Effector memory CD8-positive, alpha-beta T cell (primary cell): ENCODE results near the gene IL17B.

Experiments used
- ATAC-seq: fragments of 150-1000 bp; cut with Tn5 transposase; replicated peaks from 2 replicates; pipeline ENCODE4 v1.10.0; 2021; ENCODE audit warnings: mild to moderate bottlenecking, moderate library complexity
- DNase-seq, 3 experiments: peaks; one replicate each; pipeline ENCODE4 v3.0.0; 2021
- H3K27ac Mint-ChIP-seq, 2 donors: one replicate each; pipeline ENCODE4 v1.8.0; 2022; ENCODE audit warnings: mild to moderate bottlenecking in 2 of 2, mixed read lengths in 2 of 2, moderate library complexity in 2 of 2
- H3K27me3 Mint-ChIP-seq, 2 donors: one replicate each; pipeline ENCODE4 v1.8.0; 2022; ENCODE audit warnings: mixed read lengths in 2 of 2
- H3K36me3 Mint-ChIP-seq: one replicate; pipeline ENCODE4 v1.8.0; 2022; ENCODE audit warnings: mild to moderate bottlenecking, moderate library complexity, mixed read lengths; ENCODE audit not compliant: insufficient read depth
- H3K4me1 Mint-ChIP-seq, 2 donors: one replicate each; pipeline ENCODE4 v1.8.0; 2022; ENCODE audit warnings: low read depth in 2 of 2, mixed read lengths in 2 of 2
- H3K4me3 Mint-ChIP-seq, 2 donors: one replicate each; pipeline ENCODE4 v1.8.0; 2022; ENCODE audit warnings: mild to moderate bottlenecking in 2 of 2, mixed read lengths in 2 of 2, moderate library complexity in 2 of 2
- H3K9me3 Mint-ChIP-seq, 2 donors: one replicate each; pipeline ENCODE4 v1.8.0; 2022; ENCODE audit warnings: mixed read lengths in 2 of 2

IL17B gene

GRCh38 chr5:149419859-149420544, 40.9 kb upstream of the IL17B start:
- DNase-seq (no peak), ATAC-seq (no peak)
- Mint-ChIP-seq H3K4me3 (no peak overlapping the region), H3K27me3 (peaks cover 0 to 48% of the 10 kb centered on the region in 2 donors), H3K4me1 (no peaks in the 10 kb centered on the region), H3K9me3 (no peaks in the 10 kb centered on the region), H3K27ac (no peak overlapping the region), H3K36me3 (no peaks in the 10 kb centered on the region)

DNA sequence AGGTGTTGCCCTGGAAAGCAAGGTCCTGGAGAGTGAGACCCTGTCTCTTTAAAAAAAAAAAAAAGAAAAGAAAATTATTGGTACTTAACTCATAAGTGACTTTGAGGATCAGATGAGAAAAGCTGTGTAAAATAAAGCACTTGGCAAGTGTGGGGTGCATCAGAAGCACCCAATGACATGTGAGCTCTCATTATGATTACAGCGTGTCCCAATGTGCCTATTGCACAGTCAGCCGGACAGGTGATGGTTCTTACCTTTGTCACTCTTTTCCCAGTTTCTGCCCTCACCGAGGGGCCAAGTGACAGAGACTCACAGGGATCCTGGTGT, 40.4 kb upstream of the IL17B start:
- Mint-ChIP-seq H3K36me3 (no peaks in the 10 kb centered on the region), H3K4me1 (no peaks in the 10 kb centered on the region), H3K27me3 (peaks cover 0 to 43% of the 10 kb centered on the region in 2 donors), H3K9me3 (no peaks in the 10 kb centered on the region), H3K27ac (no peak overlapping the region), H3K4me3 (no peak overlapping the region)
- no peak for DNase-seq
- ATAC-seq: no peak

GRCh38 chr5:149418910-149419531, 39.9 kb upstream of the IL17B start:
- Mint-ChIP-seq H3K36me3 (no peaks in the 10 kb centered on the region), H3K4me1 (no peaks in the 10 kb centered on the region), H3K27me3 (peaks cover 0 to 39% of the 10 kb centered on the region in 2 donors), H3K27ac (no peak overlapping the region), H3K4me3 (no peak overlapping the region), H3K9me3 (no peaks in the 10 kb centered on the region)
- no peak for ATAC-seq
- DNase-seq: no peak

- no peaks in the 10 kb centered on the region for H3K9me3 Mint-ChIP-seq
- DNase-seq: no peak
- no peak overlapping the region for H3K27ac Mint-ChIP-seq
- H3K36me3 Mint-ChIP-seq: no peaks in the 10 kb centered on the region
- H3K27me3 Mint-ChIP-seq: peaks cover 0 to 39% of the 10 kb centered on the region in 2 donors
- H3K4me1 Mint-ChIP-seq: no peaks in the 10 kb centered on the region
- no peak for ATAC-seq
- H3K4me3 Mint-ChIP-seq: no peak overlapping the region
Measured at GRCh38 chr5:149417711-149418368, 38.7 kb upstream of the IL17B start.

- no peaks in the 10 kb centered on the region for H3K4me1 Mint-ChIP-seq
- ATAC-seq (no peak), DNase-seq (no peak)
- H3K27ac Mint-ChIP-seq: no peak overlapping the region
- H3K36me3 Mint-ChIP-seq: no peaks in the 10 kb centered on the region
- no peaks in the 10 kb centered on the region for H3K9me3 Mint-ChIP-seq
- H3K27me3 Mint-ChIP-seq: peaks cover 0 to 36% of the 10 kb centered on the region in 2 donors
- H3K4me3 Mint-ChIP-seq: no peak overlapping the region
Measured at GRCh38 chr5:149416987-149417710, 38.1 kb upstream of the IL17B start.

GRCh38 chr5:149415066-149415967, 36.2 kb upstream of the IL17B start:
- no peaks in the 10 kb centered on the region for H3K36me3 Mint-ChIP-seq
- H3K27me3 Mint-ChIP-seq: peaks cover 0 to 26% of the 10 kb centered on the region in 2 donors
- no peak for ATAC-seq
- DNase-seq: no peak
- no peak overlapping the region for H3K27ac Mint-ChIP-seq
- H3K9me3 Mint-ChIP-seq: no peaks in the 10 kb centered on the region
- H3K4me1 Mint-ChIP-seq: no peaks in the 10 kb centered on the region
- no peak overlapping the region for H3K4me3 Mint-ChIP-seq

GRCh38 chr5:149414405-149415065, 35.4 kb upstream of the IL17B start:
- DNase-seq (no peak), ATAC-seq (no peak)
- Mint-ChIP-seq H3K9me3 (no peaks in the 10 kb centered on the region), H3K27ac (no peak overlapping the region), H3K27me3 (peaks cover 0 to 19% of the 10 kb centered on the region in 2 donors), H3K4me1 (no peaks in the 10 kb centered on the region), H3K36me3 (no peaks in the 10 kb centered on the region), H3K4me3 (no peak overlapping the region)

GRCh38 chr5:149413477-149414210, 34.6 kb upstream of the IL17B start:
- Mint-ChIP-seq H3K4me1 (no peaks in the 10 kb centered on the region), H3K27ac (no peak overlapping the region), H3K36me3 (no peaks in the 10 kb centered on the region), H3K4me3 (no peak overlapping the region), H3K27me3 (peaks cover 0 to 16% of the 10 kb centered on the region in 2 donors), H3K9me3 (no peaks in the 10 kb centered on the region)
- DNase-seq (no peak), ATAC-seq (no peak)

- H3K27ac Mint-ChIP-seq: no peak overlapping the region
- H3K4me1 Mint-ChIP-seq: no peaks in the 10 kb centered on the region
- no peak overlapping the region for H3K4me3 Mint-ChIP-seq
- DNase-seq (no peak), ATAC-seq (no peak)
- H3K36me3 Mint-ChIP-seq: no peaks in the 10 kb centered on the region
- H3K9me3 Mint-ChIP-seq: no peaks in the 10 kb centered on the region
- peaks cover 5 to 16% of the 10 kb centered on the region in 2 donors for H3K27me3 Mint-ChIP-seq
Measured at GRCh38 chr5:149412783-149413476, 33.8 kb upstream of the IL17B start.

- no peaks in the 10 kb centered on the region for H3K9me3 Mint-ChIP-seq
- H3K27me3 Mint-ChIP-seq: peaks cover 14 to 19% of the 10 kb centered on the region in 2 donors
- DNase-seq: no peak
- H3K36me3 Mint-ChIP-seq: no peaks in the 10 kb centered on the region
- no peaks in the 10 kb centered on the region for H3K4me1 Mint-ChIP-seq
- no peak overlapping the region for H3K4me3 Mint-ChIP-seq
- no peak for ATAC-seq
- H3K27ac Mint-ChIP-seq: no peak overlapping the region
Measured at GRCh38 chr5:149411738-149412519, 32.8 kb upstream of the IL17B start.

DNA sequence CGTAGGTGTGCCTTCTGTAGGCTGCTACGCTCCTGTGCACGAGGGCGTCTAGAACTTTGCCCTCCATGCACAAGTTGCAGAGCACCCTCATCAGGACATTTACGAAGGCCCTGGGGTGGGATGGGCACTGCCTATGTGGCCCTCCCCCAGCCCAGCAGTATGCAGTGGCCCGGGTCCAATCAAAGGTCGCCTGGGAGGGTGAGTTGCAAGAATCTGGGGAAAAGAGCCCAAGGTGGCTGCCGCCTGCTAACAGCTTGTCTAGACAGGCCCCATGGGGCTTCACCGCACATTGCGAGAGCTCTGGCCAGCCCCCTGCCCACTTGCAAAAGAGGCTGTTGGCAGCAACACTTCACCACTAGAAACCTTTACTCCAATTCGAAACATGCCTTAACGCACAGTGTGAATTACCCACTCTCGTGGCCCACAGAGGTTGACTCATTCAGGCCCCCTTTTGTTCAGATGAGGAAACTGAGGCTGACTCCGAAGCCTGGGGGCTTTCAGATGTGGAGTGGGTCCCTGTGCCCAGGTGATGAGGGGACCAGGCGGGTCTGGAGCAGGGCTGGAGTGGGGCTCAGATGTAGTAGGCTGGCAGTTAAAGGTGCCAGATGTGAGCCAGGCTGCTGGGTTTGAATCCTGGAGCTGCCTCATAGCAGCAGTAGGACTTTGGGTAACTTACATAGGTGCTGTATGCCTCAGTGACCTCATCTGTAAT, 31.8 kb upstream of the IL17B start:
- DNase-seq (no peak), ATAC-seq (no peak)
- Mint-ChIP-seq H3K27me3 (peaks cover 20 to 30% of the 10 kb centered on the region in 2 donors), H3K36me3 (no peaks in the 10 kb centered on the region), H3K4me3 (no peak overlapping the region), H3K27ac (no peak overlapping the region), H3K4me1 (no peaks in the 10 kb centered on the region), H3K9me3 (no peaks in the 10 kb centered on the region)
